Measurements from ENCODE around the gene DUSP23.

The DUSP23 gene

GRCh38 chr1:159780583-159781582 lies at the start of gene DUSP23:
Gene DUSP23 (plus strand): TSS chr1:159780962. CDS start chr1:159781101, 139 bp downstream.
- DNase-seq, result peak; percentile 99 to 100

GRCh38 chr1:159737238-159737916 lies 43.4 kb upstream of the DUSP23 start:
- DNase-seq, result no peak

- DNase-seq, result no peak
These were observed 36.9 kb upstream of the DUSP23 start for GRCh38 chr1:159743651-159744410.

- no peak for DNase-seq
These were observed 34.1 kb upstream of the DUSP23 start for GRCh38 chr1:159746666-159747065.

GRCh38 chr1:159748370-159748769 lies 32.4 kb upstream of the DUSP23 start:
- no peak for DNase-seq

- no peak for DNase-seq
These were observed 31.1 kb upstream of the DUSP23 start for GRCh38 chr1:159749630-159750029.

GRCh38 chr1:159750621-159751020 lies 30.1 kb upstream of the DUSP23 start:
- DNase-seq, result no peak

GRCh38 chr1:159751031-159751430 lies 29.7 kb upstream of the DUSP23 start:
- DNase-seq, result no peak

- DNase-seq, result no peak
These were observed 28.6 kb upstream of the DUSP23 start for GRCh38 chr1:159752135-159752580.

GRCh38 chr1:159753386-159753785 lies 27.4 kb upstream of the DUSP23 start:
- DNase-seq, result no peak

- DNase-seq, result no peak
These were observed 25.2 kb upstream of the DUSP23 start for GRCh38 chr1:159755451-159756007.

- DNase-seq, result no peak
These were observed 24.4 kb upstream of the DUSP23 start for GRCh38 chr1:159756397-159756796.

- DNase-seq, result no peak
These were observed 17.1 kb upstream of the DUSP23 start for GRCh38 chr1:159763686-159764085.

- no peak for DNase-seq
These were observed 15.0 kb upstream of the DUSP23 start for GRCh38 chr1:159765806-159766205.

GRCh38 chr1:159771127-159771895 lies 9.5 kb upstream of the DUSP23 start:
- DNase-seq, result peak; percentile 15 to 32

GRCh38 chr1:159774465-159774864 lies 6.3 kb upstream of the DUSP23 start:
- no peak for DNase-seq

GRCh38 chr1:159775716-159776115 lies 5.0 kb upstream of the DUSP23 start:
- peak; percentile 48 to 67 for DNase-seq

- no peak for DNase-seq
These were observed 2.5 kb upstream of the DUSP23 start for GRCh38 chr1:159778266-159778665.

- DNase-seq, result peak in 1 of 2 experiments; percentile 92
These were observed 1.3 kb upstream of the DUSP23 start for GRCh38 chr1:159779403-159779851.

GRCh38 chr1:159781992-159782391 lies 1.2 kb downstream of the DUSP23 start:
- no peak for DNase-seq

- no peak for DNase-seq
These were observed 3.0 kb downstream of the DUSP23 start for GRCh38 chr1:159783724-159784123.

GRCh38 chr1:159786465-159786864 lies 5.7 kb downstream of the DUSP23 start:
- DNase-seq, result no peak
